ENCODE measurements around the gene P2RY13.

The P2RY13 gene

GRCh38 chr3:151293127-151293526, 36.2 kb downstream of the P2RY13 start:
- DNase-seq (ENCODE audit: low spot score), result peak; percentile 93

GRCh38 chr3:151290673-151291072, 38.7 kb downstream of the P2RY13 start:
- peak; percentile 58 for DNase-seq (ENCODE audit: low spot score)

GRCh38 chr3:151289445-151289844, 39.9 kb downstream of the P2RY13 start:
- DNase-seq (ENCODE audit: low spot score), result no peak

- no peak for DNase-seq (ENCODE audit: low spot score)
Measured at GRCh38 chr3:151285940-151286339, 43.4 kb downstream of the P2RY13 start.

- peak; percentile 62 for DNase-seq (ENCODE audit: low spot score)
Measured at GRCh38 chr3:151283907-151284461, 45.4 kb downstream of the P2RY13 start.

- DNase-seq (ENCODE audit: low spot score), result no peak
Measured at GRCh38 chr3:151283387-151283786, 46.0 kb downstream of the P2RY13 start.

GRCh38 chr3:151282921-151283320, 46.4 kb downstream of the P2RY13 start:
- DNase-seq (ENCODE audit: low spot score), result peak; percentile 82

- DNase-seq (ENCODE audit: low spot score), result no peak
Measured at GRCh38 chr3:151281671-151282324, 47.6 kb downstream of the P2RY13 start.

- DNase-seq (ENCODE audit: low spot score), result no peak
Measured at GRCh38 chr3:151278230-151278629, 51.1 kb downstream of the P2RY13 start, which contains the start of gene P2RY14. Gene P2RY14 (minus strand): TSS chr3:151278542. CDS start chr3:151214316, 64,226 bp downstream.

- no peak for DNase-seq (ENCODE audit: low spot score)
Measured at GRCh38 chr3:151276687-151277042, 52.7 kb downstream of the P2RY13 start.
